Uterus (tissue), 4 donors: ENCODE results near the gene CIROP. TPM values are rescaled to one million over a fixed set of nuclear protein-coding genes. Genes with fewer than 3 reads are reported as not detected.
A peak's percentile ranks its signal among the peaks of the same experiment; 100 is the strongest.

Source experiments
- DNase-seq, 2 donors: peaks; one replicate each; pipeline ENCODE4 v3.0.0-alpha.2; 2019 to 2020
- H3K27ac ChIP-seq, 2 donors: fragments of 200-600 bp; sonication (generic); 1 replicate in 1 of 2; 2 replicates in 1 of 2; pipeline ENCODE4 v1.5.1; 2016 to 2018
- H3K27me3 ChIP-seq, 2 donors: fragments of 200-600 bp; sonication (generic); one replicate each; pipeline ENCODE4 v1.5.1; 2018 to 2019; ENCODE audit warnings: control low read depth in 1 of 2
- H3K36me3 ChIP-seq, 2 donors: fragments of 200-600 bp; sonication (generic); one replicate each; pipeline ENCODE4 v1.5.1; 2019; ENCODE audit warnings: control low read depth in 1 of 2
- H3K4me1 ChIP-seq, 2 donors: fragments of 200-600 bp; sonication (generic); one replicate each; pipeline ENCODE4 v1.5.1; 2018 to 2019; ENCODE audit warnings: control low read depth in 1 of 2
- H3K4me3 ChIP-seq, 2 donors: fragments of 200-600 bp; sonication (generic); 1 replicate in 1 of 2; 2 replicates in 1 of 2; pipeline ENCODE4 v1.5.1; 2018 to 2019; ENCODE audit warnings: mild to moderate bottlenecking in 1 of 2
- H3K9me3 ChIP-seq, 2 donors: fragments of 200-600 bp; sonication (generic); one replicate each; pipeline ENCODE4 v1.5.1; 2019; ENCODE audit warnings: control low read depth in 1 of 2
- CTCF ChIP-seq, 4 experiments: fragments of 200-600 bp in 2 of 4; fragments of 450-650 bp in 2 of 4; sonication (generic) in 2 of 4; IDR thresholded peaks; one replicate each; pipeline ENCODE4 v1.5.1; 2016 to 2019; ENCODE audit warnings: antibody characterized with exemption in 4 of 4, mild to moderate bottlenecking in 2 of 4, moderate library complexity in 1 of 4
- POLR2A ChIP-seq, 2 donors: fragments of 450-650 bp; IDR thresholded peaks; one replicate each; pipeline ENCODE4 v1.6.1; 2016; ENCODE audit warnings: antibody characterized with exemption in 2 of 2, mild to moderate bottlenecking in 1 of 2, moderate library complexity in 1 of 2
- intact Hi-C: fragments of 100-400 bp; cut with DNase I; formaldehyde crosslinking; loops from one replicate; pipeline ENCODE4 v1.15.1; 2023; ENCODE audit warnings: low total_unique reads
- total RNA-seq, 4 donors: library from RNA; depleted of rRNA in 3 of 4; stranded (reverse); fragments of >200 nt in 3 of 4; gene quantifications; one replicate each; pipeline versions ENCODE4 v1.1.0 to v1.2.4, GENCODE V29; 2014 to 2023
- donor health status: DM: yes; HTN: yes; CAD: no.

The CIROP gene
- total RNA-seq, 4 donors from 2014 or later, result not detected

GRCh38 chr14:23126548-23127278 is 21.9 kb upstream of the CIROP start:
- DNase-seq, result no peak
- no peaks in the 10 kb centered on the region for H3K9me3 ChIP-seq
- no peaks in the 10 kb centered on the region for H3K27me3 ChIP-seq
- H3K4me3 ChIP-seq, result no peak overlapping the region
- H3K36me3 ChIP-seq, result no peaks in the 10 kb centered on the region
- intact Hi-C loops, result no loop called here
- peaks cover 0 to 4% of the 10 kb centered on the region in 2 donors for H3K4me1 ChIP-seq
- H3K27ac ChIP-seq, result peak overlapping the region; percentile 56 to 67
- TF ChIP-seq POLR2A (IDR thresholded peaks at IDR 0.05), result no peak
- TF ChIP-seq CTCF (IDR thresholded peaks at IDR 0.05), result no peak

DNA sequence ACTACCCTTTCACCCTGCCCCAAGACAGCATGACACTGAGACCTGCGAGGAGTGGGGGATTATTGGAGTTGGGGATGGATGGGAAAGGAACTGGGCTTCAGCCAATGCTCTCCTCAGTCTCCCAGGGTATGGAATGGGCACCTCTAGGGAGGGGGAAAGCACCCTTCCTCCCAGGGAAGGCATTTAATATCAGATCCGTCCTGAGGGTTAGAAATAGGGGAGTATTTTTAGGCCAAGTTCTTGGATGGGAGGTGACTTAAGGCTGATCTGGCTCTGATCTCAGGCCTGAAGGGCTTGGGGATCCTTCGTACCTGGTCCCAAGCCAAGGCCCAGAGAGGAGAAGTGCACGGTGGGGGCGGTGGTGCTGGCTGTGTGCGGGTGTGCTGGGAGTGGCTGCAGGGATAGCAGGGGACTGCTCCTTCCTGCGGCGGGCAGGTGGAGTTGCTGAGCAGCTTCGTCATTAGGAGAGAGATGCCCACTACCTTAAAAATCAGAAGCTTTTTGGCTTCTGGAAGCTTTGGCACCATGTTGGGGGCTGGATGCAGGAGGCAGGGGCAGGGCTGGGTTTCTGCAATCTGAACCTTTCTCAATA is 21.2 kb upstream of the CIROP start:
- peaks cover 0 to 7% of the 10 kb centered on the region in 2 donors for H3K4me1 ChIP-seq
- peak overlapping the region; percentile 56 to 67 for H3K27ac ChIP-seq
- intact Hi-C loops, result no loop called here

GRCh38 chr14:23125011-23125410 is 20.2 kb upstream of the CIROP start:
- Histone ChIP-seq H3K9me3 (no peaks in the 10 kb centered on the region), H3K36me3 (no peaks in the 10 kb centered on the region), H3K4me3 (no peak overlapping the region), H3K27ac (peak overlapping the region in 1 of 2 donors; percentile 67), H3K4me1 (peaks cover 0 to 8% of the 10 kb centered on the region in 2 donors), H3K27me3 (no peaks in the 10 kb centered on the region)
- TF ChIP-seq CTCF (IDR thresholded peaks at IDR 0.05) (no peak), POLR2A (IDR thresholded peaks at IDR 0.05) (no peak)
- intact Hi-C loops, result no loop called here
- no peak for DNase-seq

More for the DNA sequence above, 21.2 kb upstream of the CIROP start:
- no peaks in the 10 kb centered on the region for H3K36me3 ChIP-seq
- no peak for TF ChIP-seq CTCF (IDR thresholded peaks at IDR 0.05)
- no peak for TF ChIP-seq POLR2A (IDR thresholded peaks at IDR 0.05)
- no peaks in the 10 kb centered on the region for H3K9me3 ChIP-seq
- no peak overlapping the region for H3K4me3 ChIP-seq
- DNase-seq, result peak in 1 of 2 donors; percentile 54
- no peaks in the 10 kb centered on the region for H3K27me3 ChIP-seq

GRCh38 chr14:23124337-23124954 is 19.7 kb upstream of the CIROP start:
- H3K27me3 ChIP-seq, result no peaks in the 10 kb centered on the region
- no peaks in the 10 kb centered on the region for H3K36me3 ChIP-seq
- H3K9me3 ChIP-seq, result no peaks in the 10 kb centered on the region
- intact Hi-C loops, result no loop called here
- H3K4me3 ChIP-seq, result no peak overlapping the region
- TF ChIP-seq CTCF (IDR thresholded peaks at IDR 0.05) (no peak), POLR2A (IDR thresholded peaks at IDR 0.05) (no peak)
- peaks cover 0 to 8% of the 10 kb centered on the region in 2 donors for H3K4me1 ChIP-seq
- DNase-seq, result no peak
- peak overlapping the region; percentile 28 to 83 for H3K27ac ChIP-seq

DNA sequence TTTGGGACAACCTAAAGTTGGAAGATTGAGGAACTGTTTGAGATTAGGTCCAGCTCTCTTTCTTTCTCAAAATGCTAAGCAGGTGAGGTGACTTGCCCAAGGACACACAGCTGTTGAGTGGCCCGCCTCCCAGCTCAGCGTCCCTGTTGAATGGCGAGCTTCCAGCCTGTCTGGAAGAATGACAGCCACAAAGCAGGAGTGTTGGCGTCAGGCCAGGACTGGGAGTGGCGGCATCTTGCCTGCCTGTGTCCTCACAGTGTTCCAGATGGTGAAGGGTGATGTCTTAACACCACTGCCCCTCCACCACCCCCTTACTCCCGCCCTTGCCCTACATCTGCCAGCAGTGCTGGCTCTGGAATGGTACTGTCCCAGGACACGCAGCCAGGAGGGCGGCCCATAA is 18.6 kb upstream of the CIROP start:
- DNase-seq, result peak; percentile 45 to 56
- Histone ChIP-seq H3K27ac (peak overlapping the region; percentile 28 to 83), H3K36me3 (no peaks in the 10 kb centered on the region), H3K4me3 (no peak overlapping the region), H3K9me3 (no peaks in the 10 kb centered on the region), H3K27me3 (no peaks in the 10 kb centered on the region), H3K4me1 (peaks cover 0 to 8% of the 10 kb centered on the region in 2 donors)
- no peak for TF ChIP-seq CTCF (IDR thresholded peaks at IDR 0.05)
- TF ChIP-seq POLR2A (IDR thresholded peaks at IDR 0.05), result no peak
- intact Hi-C loops, result no loop called here
